ENCODE data around the gene UBN1. TPM values are rescaled to one million over a fixed set of nuclear protein-coding genes. Genes with fewer than 3 reads are reported as not detected.

The UBN1 gene
- total and polyA plus RNA-seq, 2 of the 13 experiments (the other 11 are each of a cell fraction or from before 2014, with no cell fraction given) = 10.6 to 23.5 TPM

DNA sequence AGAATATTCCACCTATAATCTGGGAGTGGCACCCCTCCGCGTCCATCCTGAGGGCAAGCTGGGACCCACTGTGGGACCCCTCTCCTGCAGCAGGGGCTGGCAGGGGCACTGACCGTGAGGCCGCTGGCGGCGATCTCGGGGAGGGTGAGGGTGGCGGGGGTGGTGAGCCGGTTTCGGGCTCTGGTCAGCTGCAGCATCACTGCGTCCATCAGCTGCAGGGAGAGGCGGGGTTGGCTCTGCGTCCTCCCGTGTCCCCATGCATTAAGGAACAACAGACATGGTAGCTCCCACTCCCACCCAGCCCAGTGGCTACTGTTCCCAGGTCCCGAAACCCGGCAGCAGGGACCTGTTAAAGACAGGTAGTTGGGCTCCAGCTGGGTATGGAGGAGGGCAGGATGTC lies 48.8 kb upstream of the UBN1 start:
- Histone ChIP-seq H3K4me1 (ENCODE audit: insufficient read depth, low read length) (peaks cover 23% of the 10 kb centered on the region), H3K36me3 (replicated peaks in 1 of 2; ENCODE audit: control insufficient read depth in 1 of 2, insufficient read depth in 2 of 2, low read length in 2 of 2) (peaks cover 0 to 8% of the 10 kb centered on the region in 2 experiments; a peak in 2 of 5 replicates), H3K9me3 (ENCODE audit: low read length) (no peaks in the 10 kb centered on the region), H3K27ac (ENCODE audit: extremely low read length, insufficient read depth, low read length) (no peak overlapping the region), H3K4me3 (replicated peaks in 1 of 3; ENCODE audit: insufficient read depth in 1 of 3, low read depth in 2 of 3, low read length in 3 of 3) (no peak overlapping the region), H2AFZ (ENCODE audit: low read length) (no peak overlapping the region), H3K27me3 (ENCODE audit: control insufficient read depth in 1 of 2, insufficient read depth in 2 of 2, low read length in 2 of 2) (no peaks in the 10 kb centered on the region), H3K79me2 (ENCODE audit: insufficient read depth, low read length) (no peaks in the 10 kb centered on the region), H3K9ac (ENCODE audit: insufficient read depth, low read depth, low read length) (no peak overlapping the region), H4K20me1 (ENCODE audit: insufficient read depth, low read length) (no peaks in the 10 kb centered on the region), H3K4me2 (ENCODE audit: low read depth, low read length) (no peak overlapping the region)
- DNase-seq (ENCODE audit: low spot score) = no peak
- BruUV-seq (replicated peaks) = no TSS peak
- in situ Hi-C loops (cut with HindIII; ENCODE audit: extremely low pct_ligation_motif_present, low pct_unique_long_range_greater_than_20kb) = no loop called here
- no peak for ATAC-seq
- intact Hi-C loops (cut with micrococcal nuclease; ENCODE audit: unreplicated experiment) = no loop called here
- ChIA-PET POLR2A (no interaction called here), CTCF (ENCODE audit: low intra/inter-chr PET ratio, low total read pairs) (no interaction called here)
- no peak for FAIRE-seq
- TF ChIP-seq SRSF9 (IDR thresholded peaks at IDR 0.05; ENCODE audit: borderline replicate concordance, insufficient read depth, low read depth, low read length, poor library complexity, severe bottlenecking) (no peak), ZNF674 (CRISPR knock-in tag; IDR thresholded peaks at IDR 0.05; ENCODE audit: low read depth) (no peak), ZNF343 (CRISPR knock-in tag; IDR thresholded peaks at IDR 0.05) (no peak), ZNF549 (CRISPR knock-in tag; IDR thresholded peaks at IDR 0.05) (no peak), ZNF550 (CRISPR knock-in tag; IDR thresholded peaks at IDR 0.05; ENCODE audit: borderline replicate concordance) (no peak), XBP1 (CRISPR knock-in tag; IDR thresholded peaks at IDR 0.05) (no peak), STAG1 (CRISPR knock-in tag; IDR thresholded peaks at IDR 0.05) (no peak)
- TF ChIP-seq, protein P1, sequence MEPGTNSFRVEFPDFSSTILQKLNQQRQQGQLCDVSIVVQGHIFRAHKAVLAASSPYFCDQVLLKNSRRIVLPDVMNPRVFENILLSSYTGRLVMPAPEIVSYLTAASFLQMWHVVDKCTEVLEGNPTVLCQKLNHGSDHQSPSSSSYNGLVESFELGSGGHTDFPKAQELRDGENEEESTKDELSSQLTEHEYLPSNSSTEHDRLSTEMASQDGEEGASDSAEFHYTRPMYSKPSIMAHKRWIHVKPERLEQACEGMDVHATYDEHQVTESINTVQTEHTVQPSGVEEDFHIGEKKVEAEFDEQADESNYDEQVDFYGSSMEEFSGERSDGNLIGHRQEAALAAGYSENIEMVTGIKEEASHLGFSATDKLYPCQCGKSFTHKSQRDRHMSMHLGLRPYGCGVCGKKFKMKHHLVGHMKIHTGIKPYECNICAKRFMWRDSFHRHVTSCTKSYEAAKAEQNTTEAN (CRISPR knock-in tag; conservative IDR thresholded peaks at IDR 0.05) = no peak
- TF ChIP-seq, protein P2, sequence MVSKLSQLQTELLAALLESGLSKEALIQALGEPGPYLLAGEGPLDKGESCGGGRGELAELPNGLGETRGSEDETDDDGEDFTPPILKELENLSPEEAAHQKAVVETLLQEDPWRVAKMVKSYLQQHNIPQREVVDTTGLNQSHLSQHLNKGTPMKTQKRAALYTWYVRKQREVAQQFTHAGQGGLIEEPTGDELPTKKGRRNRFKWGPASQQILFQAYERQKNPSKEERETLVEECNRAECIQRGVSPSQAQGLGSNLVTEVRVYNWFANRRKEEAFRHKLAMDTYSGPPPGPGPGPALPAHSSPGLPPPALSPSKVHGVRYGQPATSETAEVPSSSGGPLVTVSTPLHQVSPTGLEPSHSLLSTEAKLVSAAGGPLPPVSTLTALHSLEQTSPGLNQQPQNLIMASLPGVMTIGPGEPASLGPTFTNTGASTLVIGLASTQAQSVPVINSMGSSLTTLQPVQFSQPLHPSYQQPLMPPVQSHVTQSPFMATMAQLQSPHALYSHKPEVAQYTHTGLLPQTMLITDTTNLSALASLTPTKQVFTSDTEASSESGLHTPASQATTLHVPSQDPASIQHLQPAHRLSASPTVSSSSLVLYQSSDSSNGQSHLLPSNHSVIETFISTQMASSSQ (IDR thresholded peaks at IDR 0.05; ENCODE audit: low read depth) = no peak
- TF ChIP-seq, protein P2 (CRISPR knock-in tag; IDR thresholded peaks at IDR 0.05; ENCODE audit: borderline replicate concordance) = no peak
- TF ChIP-seq, protein P3, sequence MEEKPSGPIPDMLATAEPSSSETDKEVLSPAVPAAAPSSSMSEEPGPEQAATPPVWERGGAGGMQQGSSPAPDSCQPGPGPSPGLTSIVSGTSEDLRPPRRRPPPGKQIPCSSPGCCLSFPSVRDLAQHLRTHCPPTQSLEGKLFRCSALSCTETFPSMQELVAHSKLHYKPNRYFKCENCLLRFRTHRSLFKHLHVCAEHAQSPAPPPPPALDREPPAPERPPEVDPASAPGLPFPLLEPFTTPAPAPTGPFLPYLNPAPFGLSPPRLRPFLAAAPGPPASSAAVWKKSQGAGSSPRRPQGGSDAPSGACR (CRISPR knock-in tag; IDR thresholded peaks at IDR 0.05) = no peak
- 97% methylated on average over 12 of the region's 16 CpGs for WGBS (ENCODE audit: low lambda C conversion rate)

Measured in HepG2 (cell line).